NCI-H774 (cell line): ENCODE results near the gene KCNIP4.

Experiments used
- DNase-seq: peaks from one replicate; lab custom pipeline; 2025; lab: John Stamatoyannopoulos, UW

KCNIP4 gene

DNA sequence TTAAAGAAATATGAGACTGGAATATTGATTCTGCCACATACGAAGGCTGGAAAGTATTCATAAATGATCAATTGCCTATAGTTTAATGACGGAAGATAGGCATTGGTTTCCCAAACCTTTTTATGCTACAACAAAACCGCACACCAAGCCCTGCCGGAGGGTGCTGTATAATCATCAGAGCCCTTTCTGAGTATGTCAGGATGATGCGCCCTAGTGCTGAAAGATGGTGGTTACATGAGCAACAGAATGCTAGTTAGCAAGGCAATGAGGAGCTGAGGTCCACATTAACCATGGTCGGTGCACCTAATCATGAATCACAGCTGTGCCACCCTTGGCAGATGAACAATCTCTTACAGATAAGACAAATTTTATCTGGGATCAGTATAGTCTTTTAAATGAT lies 757.3 kb downstream of the KCNIP4 start:
- DNase-seq: no peak

DNA sequence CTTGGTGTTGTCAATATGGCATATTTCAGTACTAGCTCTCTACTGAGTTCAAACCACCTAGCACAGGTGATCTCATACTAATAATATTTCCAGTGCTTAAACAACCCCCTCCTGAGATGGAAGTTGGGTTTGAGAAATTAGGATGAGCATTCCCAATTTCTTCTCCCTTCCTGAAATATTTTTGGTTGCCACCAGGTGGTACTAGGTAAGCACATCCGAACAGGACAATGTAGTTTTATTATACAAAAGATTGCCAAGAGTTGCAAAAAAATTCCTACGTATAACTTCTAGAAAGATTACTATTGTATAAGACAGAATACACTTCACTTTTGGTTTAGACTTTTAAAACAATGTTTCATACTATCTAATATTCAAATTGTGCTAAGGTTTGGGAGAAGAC lies 763.8 kb downstream of the KCNIP4 start:
- no peak for DNase-seq

DNA sequence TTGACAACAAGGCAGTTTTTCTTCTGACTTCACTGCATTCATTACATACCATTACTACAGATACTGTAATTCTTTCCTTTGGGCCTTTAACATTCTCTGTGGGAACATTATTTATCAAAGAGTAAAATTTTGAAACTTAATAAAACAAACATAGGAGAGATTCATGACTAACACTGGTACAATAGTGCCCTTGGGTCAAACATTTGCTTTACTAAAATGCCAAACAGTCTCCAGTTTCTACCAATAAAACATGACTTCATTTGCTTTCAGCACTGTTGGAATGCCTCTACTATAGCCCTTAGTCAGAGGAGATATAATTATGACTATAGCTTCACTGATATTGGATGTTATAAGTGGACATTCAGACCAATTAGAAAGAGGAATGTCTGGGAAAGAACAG lies 766.9 kb downstream of the KCNIP4 start:
- DNase-seq: no peak

DNA sequence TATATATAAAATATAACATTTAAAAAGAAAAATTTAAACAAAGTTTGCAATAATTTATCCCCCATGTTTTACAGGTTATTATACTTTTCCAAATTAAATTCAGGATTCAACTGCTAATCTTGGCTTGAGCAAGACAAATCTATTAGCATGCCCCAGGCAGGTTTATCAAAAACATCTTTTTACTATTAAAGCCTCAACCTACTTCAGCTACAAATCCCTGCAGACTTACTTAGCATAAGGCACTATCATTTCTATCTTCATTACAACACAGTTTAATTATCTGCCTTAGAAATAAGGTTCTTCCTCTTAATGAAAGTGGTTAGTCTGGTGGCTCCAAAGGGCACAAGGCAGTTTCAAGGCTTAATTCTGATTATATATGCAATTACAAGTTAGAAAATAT lies 770.7 kb downstream of the KCNIP4 start:
- DNase-seq: no peak

DNA sequence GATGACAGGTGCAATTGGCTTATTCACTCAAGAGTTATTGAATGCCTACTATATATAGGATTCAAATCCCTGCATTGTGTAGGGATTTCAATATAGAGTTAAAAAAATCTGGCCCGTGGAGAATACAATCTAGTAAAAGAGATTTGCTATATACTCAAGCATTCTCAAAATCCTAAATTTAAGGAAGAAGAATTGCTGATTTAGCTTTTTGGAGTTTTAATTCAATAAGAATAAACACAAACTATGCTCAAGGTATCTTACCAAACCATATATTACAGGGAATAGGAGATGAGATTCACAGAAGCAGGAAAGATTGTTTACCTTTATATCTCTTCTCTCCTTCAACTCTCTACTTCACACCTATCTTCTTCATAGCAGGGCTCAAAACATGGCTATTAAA lies 771.5 kb downstream of the KCNIP4 start:
- no peak for DNase-seq

DNA sequence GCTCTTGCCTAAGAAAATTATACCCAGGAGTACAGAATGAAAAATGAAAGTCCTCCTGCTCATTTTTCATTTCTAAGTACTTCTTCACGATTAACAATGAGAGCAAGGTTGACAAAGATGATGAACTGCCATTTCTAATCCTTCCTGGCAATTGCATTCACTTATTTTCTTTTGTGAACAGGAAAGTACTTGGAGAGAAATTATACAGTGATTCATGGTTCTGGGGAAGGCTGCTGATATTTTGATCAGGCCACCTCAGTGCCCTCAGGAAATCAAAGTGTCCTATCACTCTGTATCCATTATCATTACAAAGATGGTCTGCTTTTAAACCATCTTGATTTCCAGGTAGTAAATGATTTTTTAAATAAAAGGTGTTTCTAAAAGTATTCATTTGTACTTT lies 780.9 kb downstream of the KCNIP4 start:
- DNase-seq: no peak

DNA sequence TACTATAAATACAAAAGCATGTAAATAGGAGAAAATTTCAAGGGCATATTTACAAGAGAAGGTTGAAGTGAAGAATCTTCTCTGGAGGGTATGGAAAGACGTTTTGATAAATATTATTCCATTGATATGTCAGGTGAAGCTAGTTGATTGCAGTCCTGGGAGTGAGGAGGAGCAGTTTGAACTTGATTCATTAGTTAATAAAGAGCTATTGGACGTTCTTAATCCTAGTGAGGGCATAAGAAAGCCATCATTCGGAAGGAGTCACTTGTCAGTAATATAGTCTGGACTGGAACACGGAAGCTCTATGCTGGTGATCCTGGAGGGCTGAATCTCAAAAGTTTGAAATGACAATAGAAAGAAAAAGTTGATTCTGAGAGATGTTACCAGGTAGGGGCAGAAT lies 793.2 kb downstream of the KCNIP4 start:
- DNase-seq: no peak

DNA sequence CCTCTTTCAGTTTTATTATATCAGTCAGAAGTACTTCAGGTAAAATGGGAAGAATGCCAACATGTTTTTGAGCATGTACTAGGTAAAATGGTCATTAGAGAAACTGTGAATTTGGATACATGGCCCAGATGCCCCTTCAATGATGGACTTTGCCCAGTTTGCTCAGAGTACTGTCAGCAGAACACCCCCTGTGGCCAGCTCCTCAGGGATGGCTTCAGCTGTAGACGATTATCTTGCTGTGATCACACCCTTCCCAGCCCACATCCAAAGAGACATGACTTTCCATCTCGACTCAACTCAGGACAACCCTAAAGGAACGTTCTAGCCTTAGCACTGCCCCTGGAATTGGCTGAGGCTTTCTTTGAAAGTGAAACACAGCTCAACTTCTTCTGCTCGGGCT lies 809.2 kb downstream of the KCNIP4 start:
- no peak for DNase-seq

DNA sequence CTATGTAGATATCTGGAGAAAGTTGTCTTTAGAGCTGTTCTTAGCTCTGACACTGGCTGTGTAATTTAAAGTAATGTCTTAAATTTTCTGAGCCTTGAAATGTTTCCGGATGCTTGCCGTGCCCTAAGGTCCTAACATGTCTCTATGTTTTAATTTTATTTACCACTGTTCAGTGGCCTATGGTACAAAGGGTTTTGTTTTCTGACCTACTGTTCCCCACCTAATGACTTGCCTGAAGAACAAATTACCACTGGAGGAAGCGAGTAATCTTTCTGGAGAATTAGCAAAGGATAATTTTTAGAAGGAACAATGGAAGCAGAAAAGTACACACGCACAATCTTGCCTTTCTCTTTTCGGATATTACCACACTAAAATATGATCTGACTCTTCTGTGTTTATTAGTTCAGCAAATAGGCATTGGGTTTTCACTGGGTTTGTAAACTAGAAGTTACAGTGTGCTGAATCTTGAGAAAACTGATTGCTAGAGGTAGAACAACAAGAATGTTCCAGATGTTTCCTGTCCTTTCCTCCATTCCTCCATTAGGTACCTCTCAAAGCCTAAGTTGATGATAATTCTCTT lies 812.4 kb downstream of the KCNIP4 start:
- DNase-seq: no peak

DNA sequence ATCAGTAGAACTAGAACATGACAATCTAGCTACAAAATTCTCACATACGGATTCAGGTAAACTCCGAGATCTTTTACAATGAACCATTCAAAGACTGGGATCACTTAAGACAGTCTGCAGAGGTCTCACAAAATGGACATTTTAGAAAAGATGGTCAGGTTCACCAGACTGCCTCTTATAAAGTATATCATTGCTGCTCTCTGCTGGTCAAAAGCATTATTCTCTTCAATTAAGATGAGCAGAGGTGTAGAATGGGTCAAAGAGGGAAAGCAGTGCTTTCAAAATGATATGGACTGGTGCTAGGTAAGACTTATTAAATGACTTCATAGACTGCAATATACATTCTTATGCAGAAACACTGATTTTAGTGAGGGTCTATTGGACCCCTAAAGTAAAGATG lies 813.6 kb downstream of the KCNIP4 start:
- DNase-seq: peak; percentile 41

DNA sequence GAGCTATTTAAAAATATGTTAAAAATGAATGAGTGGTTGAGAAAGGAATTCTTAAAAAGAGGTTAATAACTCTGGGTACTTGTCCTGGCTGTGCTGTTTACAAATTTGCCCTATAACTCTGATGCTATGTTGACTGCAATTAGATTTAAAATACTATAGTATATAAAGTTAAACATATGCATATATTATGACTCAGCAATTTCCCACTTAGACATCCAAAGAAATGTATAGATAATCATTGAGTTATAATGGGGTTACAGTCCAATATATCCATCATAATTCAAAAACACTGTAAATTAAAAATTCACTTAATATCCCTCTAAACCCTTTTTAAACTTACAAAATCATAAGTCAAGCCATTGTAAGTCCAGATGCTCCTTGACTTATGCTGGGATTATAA lies 818.0 kb downstream of the KCNIP4 start:
- DNase-seq: no peak

DNA sequence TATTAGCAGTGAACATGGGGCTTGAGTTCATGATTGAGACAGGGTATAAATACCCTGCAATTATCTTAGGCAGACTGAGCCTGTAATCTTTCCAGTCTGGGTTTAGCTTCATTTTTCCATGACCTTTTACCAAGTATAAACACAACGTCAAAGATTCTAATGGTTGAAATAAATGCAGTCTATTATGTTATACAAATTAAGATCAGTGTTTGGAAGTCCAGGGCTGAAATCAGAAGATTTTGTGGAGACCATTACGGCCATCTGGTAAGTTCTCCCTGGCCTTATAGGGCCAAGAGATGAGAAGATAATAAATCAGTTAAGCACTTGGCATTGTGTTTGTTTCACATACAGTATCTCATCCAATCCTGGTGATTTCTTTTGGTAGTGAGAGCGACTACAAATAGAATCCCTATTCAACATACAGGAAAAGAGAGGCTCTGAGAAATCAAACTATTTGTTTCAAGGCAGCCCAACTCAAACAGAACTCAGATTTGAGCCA lies 822.5 kb downstream of the KCNIP4 start:
- no peak for DNase-seq

DNA sequence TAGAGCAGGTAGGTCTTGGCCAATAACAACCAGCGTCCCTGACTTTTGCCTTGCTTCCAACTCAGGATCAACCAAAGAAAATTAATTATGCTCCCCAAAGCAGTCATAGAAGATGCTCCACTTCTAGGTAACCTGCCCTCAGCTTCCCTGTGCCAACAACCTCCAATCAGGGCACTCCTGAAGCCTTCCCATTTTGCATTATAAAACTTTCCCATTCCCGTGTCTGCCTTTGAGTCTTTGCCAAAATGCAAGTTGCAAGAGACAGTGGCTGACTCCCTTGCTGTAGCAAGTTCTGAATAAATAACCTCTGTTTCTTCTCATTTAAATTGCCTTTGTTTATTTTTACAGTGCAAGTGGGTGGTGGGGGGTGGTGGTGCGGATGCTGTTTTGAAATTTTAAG lies 830.3 kb downstream of the KCNIP4 start:
- no peak for DNase-seq

DNA sequence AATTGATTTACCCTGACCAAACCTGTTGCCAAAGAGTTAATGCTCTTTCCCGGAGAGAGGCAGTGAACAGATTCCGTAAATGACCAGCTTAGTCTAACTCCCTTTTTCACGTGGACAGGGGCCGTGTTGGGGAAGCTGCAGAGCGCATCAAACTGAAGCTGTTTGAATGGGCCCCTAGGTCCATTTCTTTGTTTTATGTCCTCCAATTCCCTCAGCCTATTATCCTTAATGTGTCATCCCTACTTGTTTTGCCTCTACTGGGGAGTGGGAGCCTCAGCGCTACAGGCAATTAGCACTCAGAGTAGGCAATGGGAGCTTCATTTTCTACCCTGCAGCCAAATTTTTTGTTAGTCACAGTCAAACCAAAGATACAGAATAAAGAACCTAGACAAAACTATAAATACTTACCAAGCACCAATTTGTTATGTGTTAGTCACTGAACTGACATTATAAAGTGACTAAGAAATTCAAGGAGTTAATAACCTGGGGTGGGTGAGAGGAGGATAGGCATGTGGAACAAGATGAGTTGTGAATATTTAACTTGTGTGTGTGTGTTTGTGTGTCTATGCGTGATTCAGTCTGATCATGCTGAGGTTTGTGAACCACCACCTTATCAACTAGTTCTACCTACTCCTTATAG lies 830.9 kb downstream of the KCNIP4 start:
- DNase-seq: no peak

DNA sequence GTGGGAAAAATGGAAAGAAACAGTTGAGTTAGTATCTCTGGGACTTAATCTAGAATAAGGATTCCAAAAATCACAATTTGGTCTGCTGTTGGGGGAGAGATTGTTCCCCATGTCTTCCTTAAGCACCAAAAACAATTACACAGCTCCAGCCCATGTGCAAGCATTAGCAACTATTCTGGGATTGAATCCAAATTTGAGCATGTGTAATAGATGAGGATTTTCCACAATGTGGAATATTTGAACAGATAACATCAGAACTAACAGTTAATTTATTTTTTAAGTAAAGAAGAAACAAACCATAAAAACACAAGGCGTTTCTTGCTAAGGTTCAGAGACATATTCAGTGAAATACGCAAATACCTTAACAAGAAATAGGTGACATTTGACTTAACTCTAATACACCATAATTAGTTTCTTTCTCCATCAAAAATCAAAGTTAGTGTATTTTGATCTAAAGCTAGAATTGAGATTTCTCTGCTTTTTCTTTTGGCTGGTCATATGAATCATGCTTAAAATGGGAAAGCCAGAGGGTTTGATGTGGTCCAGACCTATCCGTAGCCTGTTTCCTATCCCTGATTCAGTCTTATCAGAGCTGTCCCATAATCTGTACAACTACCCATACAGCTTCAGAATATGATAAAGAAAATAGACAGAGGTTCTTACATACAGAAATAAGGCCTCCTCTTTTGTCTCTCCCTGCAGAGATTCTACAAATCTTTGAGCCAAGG lies 834.9 kb downstream of the KCNIP4 start:
- DNase-seq: no peak

DNA sequence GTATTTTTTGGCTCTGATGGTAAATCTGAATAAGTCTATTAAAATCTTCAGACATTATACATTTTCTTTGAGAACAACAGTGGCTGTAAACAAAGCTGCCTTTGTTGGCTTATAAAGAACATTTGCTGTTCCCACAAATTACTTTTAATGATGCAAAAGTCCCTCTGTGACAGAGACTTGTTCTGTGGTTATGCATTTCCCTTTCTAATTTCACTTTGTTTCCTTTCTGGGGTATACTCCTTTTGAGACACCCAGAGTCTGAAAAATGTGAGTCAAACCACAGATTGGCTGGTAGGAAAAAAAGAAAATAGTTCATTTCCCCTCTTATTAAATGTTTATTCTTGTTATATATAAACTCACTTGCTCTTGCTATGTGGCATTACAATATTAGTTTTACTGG lies 845.9 kb downstream of the KCNIP4 start:
- no peak for DNase-seq

DNA sequence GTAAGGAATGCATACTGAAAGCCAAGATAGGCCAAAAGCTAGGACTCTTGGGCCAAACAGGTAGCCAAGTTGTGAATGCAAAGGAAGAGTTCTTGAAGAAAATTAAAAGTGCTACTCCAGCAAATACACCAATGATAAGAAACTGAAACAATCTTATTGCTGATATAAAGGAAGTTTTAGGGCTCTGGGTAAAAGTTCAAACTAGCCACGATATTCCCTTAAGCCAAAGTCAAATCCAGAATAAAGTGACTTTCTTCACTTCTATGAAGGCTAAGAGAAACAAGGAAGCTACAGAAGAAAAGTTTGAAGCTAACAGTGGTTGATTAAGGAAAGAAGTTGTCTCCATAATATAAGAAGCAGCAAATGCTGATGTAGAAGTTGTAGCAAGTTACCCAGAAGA lies 850.7 kb downstream of the KCNIP4 start:
- no peak for DNase-seq

DNA sequence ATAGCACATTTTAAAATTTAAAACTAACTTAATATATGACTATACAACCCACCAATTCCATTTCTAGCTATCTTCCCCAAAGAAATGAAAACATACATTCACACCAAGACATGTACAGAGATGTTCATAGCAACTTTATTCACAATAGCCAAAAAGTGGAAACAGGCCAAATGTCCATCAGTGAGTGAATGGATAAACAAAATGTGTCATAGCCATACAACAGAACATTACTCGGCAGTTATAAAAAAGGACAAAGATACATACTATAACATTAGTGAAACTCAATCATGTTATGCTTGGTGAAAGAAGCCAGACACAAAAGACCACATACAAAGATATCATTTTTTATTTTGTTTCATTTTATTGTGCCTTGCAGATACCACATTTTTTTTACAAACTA lies 851.5 kb downstream of the KCNIP4 start:
- DNase-seq: no peak

DNA sequence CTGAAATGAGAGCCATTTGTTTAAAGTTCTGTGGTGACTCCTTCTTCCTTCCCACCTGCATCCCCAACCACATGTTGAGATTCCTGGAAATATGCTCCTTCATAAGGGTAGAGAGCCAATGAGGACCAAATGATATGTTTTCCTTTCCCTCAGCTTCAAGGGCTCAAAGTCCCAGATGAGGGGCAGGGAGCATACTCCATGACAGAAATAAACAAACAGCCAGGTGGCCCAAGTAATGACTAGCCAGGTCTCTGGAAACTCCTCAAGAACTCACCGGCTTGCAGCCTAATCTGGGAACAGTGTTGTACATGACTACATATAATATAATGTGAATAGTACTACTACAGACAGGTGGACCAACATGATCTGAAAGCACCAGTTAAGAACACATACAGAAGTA lies 856.0 kb downstream of the KCNIP4 start:
- DNase-seq: no peak

DNA sequence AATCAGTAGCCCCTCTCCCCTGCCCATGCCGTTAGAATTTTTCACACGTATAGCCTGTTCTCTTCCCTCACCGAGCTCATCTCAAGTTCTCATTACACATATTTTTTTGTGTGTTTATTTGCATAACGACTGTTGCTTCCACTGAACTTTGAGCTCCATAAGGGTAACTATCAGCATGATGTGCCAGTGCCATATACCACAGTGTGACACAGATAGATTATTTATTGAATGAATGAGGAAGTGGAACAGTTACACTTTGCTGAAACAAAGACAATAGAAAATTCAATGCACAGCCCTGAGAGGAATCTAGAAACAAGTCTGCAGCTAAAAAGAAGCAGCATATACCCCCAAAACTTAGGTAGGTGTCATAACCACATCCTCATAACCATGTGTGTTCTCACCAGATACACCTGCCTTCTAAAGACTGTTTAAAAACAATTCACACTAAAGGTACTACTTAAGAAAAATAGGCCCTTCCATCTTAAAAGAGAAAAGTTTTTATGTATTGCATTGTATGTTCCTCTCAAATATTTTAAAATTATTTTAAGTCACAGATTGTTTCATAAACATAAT lies 858.4 kb downstream of the KCNIP4 start:
- DNase-seq: no peak

DNA sequence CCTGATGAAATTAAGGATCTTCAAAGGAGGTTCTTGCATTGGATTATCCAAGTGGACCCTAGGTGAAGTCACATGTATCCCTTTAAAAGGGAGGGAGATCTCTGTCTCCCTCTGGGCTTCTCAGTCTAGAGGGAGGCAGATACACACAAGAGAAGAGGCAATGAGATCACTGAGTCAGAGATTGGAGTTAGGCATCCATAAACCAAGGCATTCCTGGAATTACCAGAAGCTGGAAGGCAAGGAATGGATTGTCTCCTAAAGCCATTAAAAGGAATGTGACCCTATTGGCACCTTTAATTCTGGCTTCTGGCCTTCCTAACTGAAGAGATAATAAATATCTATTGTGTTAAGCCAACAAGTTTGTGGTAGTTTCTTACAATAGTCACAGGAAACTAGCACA lies 865.2 kb downstream of the KCNIP4 start:
- no peak for DNase-seq

DNA sequence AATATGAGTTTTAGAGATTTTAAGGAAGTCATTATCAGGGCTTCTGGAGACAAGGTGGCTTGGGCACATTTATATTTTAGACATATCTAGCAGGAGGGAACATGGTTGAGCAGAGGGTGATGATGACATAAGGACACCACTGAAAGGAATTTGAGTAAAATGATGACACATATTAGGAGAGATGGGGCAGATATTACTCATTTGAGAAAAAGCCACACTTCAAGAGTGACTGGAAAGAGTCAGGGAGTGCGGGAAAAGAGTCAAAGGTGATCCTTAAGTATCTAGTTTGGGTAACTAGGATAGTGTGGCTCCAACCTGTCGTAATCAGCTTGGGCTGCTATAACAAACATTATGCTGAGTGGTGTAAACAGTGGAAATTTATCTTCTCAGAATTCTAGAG lies 870.6 kb downstream of the KCNIP4 start:
- DNase-seq: no peak

DNA sequence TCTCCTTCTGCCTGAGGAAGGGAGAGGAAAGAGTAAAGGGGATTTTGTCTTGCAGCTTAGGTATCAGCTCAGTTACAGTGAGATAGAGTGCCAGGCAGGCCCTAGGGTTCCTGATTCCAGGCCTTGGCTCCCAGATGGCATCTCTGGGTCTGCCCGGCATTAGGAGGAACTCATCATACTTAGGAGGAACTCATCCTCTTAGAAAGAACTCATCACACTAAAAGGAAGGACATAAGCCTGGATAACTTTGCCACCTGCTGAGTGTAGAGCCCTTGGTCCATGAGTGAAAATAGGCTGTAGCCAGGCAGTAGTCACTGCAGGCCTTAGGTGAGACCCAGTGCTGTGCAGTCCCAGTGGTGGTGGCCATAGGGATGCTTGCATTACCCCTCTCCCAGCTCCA lies 881.2 kb downstream of the KCNIP4 start:
- DNase-seq: no peak
